ENCODE data around the gene SELPLG.
"Not testable (repeated sequence)": the region's sequence is repeated elsewhere in the genome, so short reads cannot be mapped to it uniquely, and the experiment has no call there.

The SELPLG gene

DNA sequence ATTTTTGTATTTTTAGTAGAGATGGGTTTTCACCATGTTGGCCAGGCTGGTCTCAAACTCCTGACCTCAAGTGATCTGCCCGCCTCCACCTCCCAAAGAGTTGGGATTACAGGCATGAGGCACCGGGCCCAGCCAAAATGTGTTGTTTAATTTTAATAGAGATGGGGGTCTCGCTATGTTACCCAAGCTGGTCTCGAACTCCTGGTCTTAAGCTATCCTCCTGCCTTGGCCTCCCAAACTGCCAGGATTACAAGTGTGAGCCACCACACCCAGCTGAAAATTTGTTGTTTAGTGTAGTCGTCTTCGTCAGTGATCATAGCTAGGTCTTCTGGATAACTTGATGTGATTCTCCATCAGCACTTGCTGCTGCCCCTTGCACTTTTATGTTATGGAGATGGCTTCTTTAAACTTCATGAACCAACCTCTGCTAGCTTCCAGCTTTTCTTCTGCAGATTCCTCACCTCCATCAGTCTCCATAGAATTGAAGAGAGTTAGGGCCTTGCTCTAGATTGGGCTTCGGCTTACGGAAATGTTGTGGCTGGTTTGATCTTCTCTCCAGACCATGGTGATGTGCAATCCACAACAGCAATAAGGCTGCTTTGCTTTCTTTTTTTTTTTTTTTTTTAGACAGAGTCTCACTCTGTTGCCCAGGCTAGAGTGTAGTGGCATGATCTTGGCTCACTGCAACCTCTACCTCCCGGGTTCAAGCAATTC lies 58.3 kb downstream of the SELPLG start:
- no peak for DNase-seq (ENCODE audit: low read depth in 1 of 2, low spot score in 1 of 2)

DNA sequence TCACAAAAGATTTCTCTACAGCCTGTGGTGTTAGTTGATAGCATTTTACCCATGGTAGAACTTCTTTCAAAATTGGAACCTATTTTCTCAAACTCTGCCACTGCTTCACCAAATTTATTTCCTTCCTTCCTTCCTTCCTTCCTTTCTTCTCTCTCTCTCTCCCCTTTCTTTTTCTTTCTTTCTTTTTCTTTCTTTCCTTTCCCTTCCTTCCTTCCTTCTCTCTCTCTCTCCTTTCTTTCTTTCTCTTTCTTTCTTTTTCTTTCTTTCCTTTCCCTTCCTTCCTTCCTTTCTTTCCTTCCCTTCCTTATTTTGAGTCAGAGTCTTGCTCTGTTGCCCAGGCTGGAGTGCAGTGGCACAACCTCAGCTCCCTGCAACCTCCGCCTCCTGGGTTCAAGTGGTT lies 59.4 kb downstream of the SELPLG start:
- DNase-seq (ENCODE audit: low read depth in 1 of 2, low spot score in 1 of 2): not testable (repeated sequence)

DNA sequence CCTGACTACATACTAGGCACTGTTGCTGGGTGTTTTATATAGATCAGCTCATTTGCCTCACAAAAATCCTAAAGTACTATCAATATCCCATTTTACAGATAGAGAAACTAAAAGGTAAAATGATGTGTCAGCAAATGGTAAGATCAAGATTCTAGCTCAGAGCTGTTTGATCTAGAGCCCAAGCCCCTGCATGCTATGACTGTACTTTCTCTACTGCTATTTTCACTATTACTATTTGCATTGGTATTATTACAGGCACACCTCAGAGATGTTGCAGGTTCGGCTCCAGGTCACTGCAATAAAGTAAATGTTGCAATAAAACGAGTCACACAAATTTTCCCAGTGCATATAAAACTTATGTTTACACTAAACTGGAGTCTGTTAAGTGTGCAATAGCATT lies 60.4 kb downstream of the SELPLG start:
- DNase-seq (ENCODE audit: low read depth in 1 of 2, low spot score in 1 of 2): no peak

DNA sequence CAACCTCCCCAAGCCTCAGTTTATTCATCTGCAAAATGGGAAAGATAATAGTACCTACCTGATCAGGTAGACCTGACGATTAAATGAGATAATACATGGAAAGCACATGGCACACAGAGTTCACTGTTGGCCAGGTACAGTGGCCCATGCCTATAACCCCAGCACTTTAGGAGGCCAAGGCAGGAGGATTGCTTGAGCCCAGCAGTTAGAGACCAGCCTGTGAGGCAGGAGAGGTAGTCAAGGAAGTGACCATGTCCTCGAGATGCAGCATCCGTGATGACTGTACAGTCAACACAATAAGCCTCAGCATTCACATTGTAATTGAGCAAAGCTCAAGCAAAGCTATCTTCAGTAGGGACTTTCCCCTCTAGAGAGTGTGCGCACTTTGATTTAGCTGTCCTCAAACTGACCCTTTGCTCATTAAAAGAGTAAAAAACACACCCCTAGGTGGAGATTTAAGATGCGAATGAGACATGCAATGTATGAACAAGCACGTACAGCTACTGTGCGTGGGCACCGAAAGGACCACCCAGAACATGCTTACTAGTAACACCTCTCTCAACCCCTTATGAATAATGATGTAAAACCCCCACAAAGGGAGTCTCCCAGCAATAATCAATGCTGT lies 61.4 kb downstream of the SELPLG start:
- DNase-seq (ENCODE audit: low read depth in 1 of 2, low spot score in 1 of 2): no peak

All from activated T-helper 1 cell treated with anti-CD3 and anti-CD28 coated beads, Interleukin-2, amount 50 U/mL, for 16 hours (primary cell).